SH-SY5Y (cell line): ENCODE data around the gene RPL23.

Experiments used
- GATA2 ChIP-seq: IDR thresholded peaks from 2 replicates; pipeline ENCODE4 v1.6.1; 2011; ENCODE audit warnings: mild to moderate bottlenecking, low read depth, low read length
- GATA3 ChIP-seq: IDR thresholded peaks from 2 replicates; pipeline ENCODE4 v1.6.1; 2011; ENCODE audit warnings: low read depth, mild to moderate bottlenecking, low read length, moderate library complexity

DNA sequence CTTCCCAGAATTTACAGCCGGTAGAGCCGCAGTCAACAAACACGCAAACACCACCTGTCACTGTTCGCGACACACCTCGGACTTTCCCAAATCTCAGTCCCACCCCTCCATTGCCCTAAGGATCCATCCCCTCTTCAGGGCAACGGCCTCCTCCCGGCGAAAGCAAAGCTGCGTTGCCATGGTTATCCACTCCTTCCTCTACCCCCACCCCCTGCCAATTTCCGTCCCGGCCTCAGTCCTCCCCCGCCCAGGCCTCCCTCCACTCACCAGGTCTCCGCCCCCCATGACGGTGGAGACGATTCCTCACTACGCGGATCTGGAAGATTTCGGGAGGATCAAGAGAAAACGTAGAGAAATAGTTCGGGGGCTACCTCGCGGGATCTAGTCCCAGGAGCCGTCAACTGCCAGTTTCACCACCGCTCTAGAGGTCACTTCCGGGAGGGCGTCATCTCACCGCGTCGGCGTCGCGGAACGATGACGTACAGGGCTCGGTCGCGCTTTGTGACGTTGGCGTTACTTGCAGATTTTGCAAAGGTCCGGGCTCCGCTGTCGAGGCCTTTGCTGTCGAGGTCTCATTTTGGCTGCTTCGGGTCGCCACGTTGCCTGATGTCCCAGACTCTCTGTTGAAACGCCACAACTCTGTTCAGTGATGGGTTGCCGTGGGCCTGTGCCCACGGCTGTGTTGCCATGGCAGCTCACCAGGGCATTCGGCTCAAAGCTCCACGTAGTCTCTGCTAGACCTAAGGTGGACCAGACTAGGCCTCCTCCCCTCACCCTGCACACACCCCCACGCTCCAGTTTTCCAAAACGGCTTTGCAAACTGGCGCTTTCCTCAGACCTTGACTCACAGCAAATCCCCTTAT, 28.4 kb downstream of the RPL23 start, which contains the start of gene CWC25:
- TF ChIP-seq GATA2: no peak
- TF ChIP-seq GATA3: no peak
